H4 (cell line): ENCODE data around the gene MELTF. TPM values are rescaled to one million over a fixed set of nuclear protein-coding genes. Genes with fewer than 3 reads are reported as not detected.

Experiments
- DNase-seq: peaks from one replicate; pipeline ENCODE4 v3.0.0-alpha.2; 2015; ENCODE audit warnings: low spot score
- total RNA-seq: library from RNA; depleted of rRNA; stranded (reverse); fragments of >200 nt; shearing (Covaris generic); gene quantifications from 2 replicates; pipeline ENCODE4 v1.2.3, GENCODE V29; 2014

Gene MELTF
- total RNA-seq, 1 experiment from 2014 or later: 4.9 TPM

- no peak for DNase-seq
These were observed 35.6 kb downstream of the MELTF start for GRCh38 chr3:196994056-196994455.

DNA sequence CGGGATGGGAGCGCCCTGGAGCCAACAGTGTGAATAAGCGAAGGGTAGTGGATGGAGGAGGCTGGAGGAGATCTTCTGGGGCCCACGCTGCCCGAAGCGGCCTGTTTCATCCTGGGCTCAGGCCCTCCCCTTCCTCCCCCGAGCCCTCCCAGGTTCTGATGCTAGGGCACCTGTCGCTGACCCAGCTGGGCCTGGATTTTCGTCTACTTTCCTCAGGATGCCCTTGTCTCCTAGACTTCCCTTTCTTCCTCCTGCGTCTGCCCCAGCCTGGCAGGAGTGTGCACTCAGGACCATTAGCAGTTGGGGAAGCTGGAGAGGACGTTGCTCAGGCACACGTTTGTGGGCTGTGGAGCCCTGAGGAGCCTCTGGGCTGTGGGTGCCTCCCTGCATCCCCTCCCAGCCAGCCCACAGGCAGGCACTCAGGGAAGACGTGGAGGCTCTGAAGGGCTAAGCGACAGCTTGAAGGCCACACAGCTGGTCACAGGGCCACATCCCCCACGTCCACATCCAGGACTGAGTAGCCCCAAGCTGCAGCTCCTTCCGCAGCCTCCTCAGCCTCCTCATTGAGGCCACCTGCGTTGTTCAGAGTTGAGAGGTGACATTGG lies 37.1 kb downstream of the MELTF start:
- DNase-seq: no peak

DNA sequence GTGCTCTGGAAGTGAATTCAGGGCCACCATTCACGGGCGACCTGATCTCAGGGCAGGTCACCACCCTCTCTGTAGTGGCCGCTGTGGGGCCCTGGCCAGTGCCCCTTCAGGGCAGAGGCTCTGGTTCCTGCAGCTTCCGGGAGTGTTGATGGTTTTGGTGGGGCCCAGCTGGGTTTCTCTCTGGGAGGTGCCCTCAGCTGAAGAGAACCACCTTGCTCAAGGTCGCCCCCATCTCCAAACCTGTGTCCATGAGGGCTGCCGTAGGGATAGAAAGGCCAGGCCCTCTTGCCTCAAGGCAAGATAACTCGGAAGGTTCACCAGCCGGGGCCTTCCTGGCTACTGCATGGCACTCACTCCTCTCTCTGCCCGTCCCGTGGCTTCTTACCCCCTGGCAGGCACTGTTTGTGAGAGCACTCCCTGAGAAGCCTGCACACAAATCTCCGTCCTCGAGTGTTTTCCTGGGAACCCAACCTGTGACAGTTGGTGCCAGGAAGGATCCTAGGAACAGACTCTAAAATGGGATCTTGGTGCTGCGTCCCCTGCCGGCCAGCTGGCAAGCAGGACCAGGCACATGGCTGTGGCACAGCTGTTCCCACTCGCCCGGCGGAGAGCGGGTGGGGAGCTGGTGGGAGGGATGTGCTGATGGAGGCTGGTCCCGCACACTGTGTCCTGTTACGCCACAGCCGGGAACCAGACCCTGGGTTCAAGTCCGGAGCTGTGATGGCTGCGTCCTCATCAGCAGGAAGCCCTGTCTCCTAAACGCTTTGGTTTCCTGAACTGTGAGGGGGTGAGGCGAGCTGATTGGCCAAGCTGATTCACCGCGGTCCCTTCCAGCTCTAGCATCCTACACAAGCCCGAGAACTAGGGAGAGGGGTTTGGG lies 37.8 kb downstream of the MELTF start:
- no peak for DNase-seq

DNA sequence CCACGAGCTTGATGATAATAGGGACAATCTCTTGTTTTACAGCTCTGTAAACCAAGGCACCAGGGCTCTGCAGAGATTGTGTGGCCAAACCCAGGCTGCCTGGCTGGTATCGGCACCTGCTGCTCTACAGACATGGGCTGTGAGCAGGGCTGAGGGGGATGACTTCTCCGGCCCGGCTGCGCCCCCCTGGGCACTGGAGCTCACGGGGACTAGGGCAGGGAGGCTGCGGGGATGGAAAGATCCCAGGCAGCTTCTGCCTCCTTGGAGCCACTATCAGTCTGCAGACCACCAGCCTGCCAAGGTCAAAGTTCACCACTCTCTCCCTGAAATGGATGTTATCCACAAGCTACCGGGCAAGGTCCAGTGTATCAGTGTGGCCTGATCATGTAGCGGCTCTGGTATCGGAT lies 39.0 kb downstream of the MELTF start:
- no peak for DNase-seq

DNA sequence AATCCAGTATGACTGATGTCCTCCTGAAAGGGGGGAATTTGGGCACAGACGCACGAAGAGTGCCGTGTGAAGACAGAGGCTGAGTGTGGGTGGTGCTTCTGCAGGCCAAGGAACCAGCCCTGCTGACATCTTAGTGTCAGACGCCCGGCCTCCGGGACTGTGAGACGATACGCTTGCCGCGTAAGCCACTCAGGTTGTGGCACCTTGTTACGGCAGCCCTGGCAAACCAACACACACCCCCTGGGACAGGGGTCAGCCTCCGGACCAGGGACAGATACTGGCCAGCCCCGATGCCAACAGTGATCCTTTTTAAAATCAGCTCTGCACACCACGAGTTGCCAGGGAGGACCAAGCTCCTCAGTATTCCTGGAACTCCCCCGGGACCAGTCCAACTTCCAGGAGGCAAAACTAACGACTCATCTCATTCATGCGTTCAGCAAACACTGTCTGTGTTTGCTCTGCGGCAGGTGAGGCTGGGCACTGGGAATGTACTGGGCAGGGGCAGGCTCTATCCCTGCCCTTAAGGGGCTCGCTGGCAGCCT lies 39.8 kb downstream of the MELTF start:
- no peak for DNase-seq

DNA sequence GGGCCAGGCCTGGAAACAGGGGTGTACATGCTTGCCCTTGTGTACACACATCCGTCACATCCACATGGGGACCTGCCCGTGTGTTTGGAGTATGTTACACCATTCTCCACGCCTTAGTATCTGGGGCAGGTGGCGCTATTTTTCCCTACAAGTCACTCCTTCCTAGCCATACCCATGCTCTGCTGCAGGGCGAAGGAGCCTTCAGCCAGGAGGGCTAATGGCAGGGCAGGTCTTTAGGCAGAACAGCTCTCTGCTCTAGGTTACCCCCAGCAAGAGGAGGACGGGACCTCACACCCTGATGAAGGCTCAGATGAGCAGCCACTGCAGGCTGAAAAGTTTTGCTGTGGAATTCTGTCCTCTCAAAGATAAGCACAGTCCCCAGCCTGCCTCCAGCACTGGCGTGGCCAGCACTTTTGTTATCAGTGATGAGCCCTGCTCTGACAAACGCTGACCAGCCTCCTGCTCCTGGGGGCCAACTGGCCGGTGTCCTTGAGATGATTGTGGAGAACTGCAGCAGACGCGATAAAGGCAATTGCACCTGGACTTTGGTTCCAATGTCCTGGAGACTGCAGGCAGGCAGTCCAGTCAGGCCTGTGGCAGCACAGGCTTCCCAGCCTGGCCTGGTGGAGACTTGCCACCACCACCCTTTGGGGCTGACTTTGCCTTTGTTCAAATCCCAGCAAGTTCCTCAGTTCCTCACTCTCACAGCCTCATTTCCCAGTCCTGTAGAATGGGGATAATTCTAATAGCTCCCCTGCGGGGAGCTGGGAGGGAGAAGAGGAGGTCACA lies 41.2 kb downstream of the MELTF start:
- no peak for DNase-seq

GRCh38 chr3:196987022-196987421 lies 42.6 kb downstream of the MELTF start:
- no peak for DNase-seq

DNA sequence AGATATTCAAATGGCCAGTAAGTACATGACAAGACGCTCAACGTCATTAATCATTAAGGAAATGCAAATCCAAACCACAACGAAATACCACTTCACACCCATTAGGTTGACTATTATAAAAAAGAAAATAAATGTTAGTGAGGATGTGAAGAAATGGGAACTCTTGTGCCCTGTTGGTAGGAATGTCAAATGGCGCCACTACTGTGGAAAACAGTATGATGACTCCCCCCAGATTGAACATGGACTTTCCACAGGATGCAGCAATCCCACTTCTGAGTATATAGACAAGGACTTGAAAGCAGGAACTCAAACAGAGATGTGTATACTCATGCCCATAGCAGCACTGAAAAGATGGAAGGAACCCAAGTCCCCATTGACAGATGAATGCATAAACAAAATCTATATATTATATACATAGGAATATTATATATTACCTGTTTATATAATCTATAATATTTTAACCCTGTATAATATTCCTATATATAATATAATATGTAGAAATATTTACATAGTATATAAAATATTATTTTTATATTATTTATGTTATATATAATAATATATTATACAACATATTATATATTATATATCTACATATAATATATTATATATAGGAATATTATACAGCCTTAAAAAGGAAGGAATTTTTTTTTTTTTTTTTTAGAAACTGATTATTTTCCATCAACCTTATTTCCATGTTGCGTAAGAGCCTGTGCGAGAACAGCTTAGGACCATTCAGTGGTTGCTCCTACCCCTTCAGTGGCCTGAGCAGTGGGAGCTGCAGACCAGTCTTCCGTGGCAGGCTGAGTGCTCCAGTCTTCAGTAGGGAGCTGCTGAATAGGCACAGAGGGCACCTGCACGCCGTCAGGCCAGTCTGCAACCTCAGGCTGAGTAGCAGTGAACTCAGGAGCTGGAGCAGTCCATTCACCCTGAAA lies 43.4 kb downstream of the MELTF start:
- no peak for DNase-seq

GRCh38 chr3:196985298-196985697 lies 44.3 kb downstream of the MELTF start:
- DNase-seq: no peak

DNA sequence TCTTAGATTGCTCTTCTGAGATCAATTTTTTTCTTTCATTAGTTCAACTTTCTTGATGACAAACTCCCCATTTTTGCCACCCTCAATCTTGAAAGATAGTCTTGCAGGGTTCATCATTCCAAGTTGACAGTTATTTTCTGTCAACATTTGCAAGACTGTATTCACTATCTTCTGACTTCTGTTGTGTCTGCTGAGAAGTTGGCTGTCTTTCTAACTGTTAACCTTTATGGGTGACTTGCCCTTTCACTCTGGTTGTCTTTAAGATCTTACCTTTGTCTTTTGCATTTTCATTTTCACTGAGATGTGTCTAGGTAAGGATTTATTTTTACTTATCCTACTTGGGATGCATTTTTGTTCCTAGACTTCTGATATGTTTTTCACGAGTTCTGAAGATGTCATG lies 46.4 kb downstream of the MELTF start:
- no peak for DNase-seq

GRCh38 chr3:196981657-196982056 lies 48.0 kb downstream of the MELTF start:
- DNase-seq: no peak

GRCh38 chr3:196979545-196979944 lies 50.1 kb downstream of the MELTF start:
- DNase-seq: no peak

- DNase-seq: no peak
These were observed 52.7 kb downstream of the MELTF start for GRCh38 chr3:196976941-196977340.

GRCh38 chr3:196975349-196975748 lies 54.3 kb downstream of the MELTF start:
- no peak for DNase-seq

DNA sequence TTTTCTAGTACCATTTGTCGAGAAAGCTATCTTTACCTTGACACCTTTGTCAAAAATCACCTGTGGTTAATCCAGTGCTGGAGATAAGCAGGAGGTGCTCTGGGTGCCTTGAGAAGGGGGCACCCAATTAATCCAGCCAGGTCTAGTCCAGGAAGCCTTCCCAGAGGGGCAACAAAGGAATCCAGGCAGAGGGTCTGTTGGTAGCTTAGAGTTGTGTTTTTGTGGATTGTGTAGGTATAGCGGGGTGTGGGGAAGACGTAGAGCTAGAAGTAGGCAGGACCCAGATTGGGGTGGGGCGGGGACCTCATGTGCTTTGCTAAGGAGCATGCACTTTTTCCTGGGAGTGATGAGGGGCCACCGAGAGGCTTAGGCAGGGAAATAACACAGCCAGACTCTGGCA lies 55.0 kb downstream of the MELTF start:
- no peak for DNase-seq

DNA sequence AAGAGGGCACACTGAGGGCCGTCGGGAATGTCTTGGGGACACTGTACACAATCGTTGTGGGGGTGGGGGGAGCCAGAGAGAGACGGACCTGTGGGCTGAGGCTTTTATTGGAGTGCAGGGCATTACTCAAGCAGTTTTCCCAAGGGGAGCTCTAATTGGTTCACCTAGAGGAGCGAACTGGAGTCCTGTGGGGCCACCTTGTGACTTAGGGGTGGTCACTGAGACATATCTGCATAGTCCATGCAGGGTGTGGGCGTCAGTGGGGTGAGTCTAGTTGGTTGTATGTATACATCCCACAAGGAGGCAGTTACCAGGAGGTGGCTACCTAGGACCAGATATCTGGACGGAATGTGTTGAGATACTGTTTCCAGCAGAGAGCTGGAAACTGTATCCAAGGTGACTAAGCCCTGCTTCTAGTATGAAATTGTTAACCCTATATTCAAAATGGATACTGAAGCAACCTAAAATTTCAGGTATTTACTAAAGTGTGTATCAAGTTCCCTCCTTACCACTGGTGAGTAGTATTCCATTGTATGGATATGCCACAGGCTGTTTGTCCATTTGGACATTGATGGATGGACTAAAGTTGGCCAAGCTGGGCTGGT lies 58.4 kb downstream of the MELTF start:
- no peak for DNase-seq

DNA sequence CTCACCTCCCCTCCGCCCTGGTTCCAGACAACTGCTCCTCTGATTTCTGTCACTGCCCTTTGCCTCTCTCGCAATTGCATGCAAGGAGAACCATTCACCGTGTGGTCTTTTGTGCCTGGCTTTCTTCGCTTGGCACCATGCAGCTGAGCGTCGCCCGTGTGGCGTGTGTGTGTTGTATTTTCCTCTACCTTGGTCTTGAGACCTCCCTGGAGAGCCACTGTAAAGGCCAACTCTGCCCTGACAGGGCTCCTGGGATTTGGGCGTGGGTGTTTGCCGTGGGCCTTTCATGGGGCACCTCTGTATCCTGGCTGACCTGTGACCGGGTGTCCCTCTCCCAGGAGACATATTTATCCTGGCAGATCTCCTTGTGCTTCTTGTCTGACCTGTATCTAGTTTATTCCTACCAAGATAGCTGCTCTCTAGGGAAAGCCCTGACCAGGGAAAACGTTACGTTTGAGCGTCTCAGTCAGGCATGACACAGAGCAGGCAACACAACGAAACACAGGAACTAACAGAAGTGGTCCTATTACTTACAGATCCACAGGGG lies 59.0 kb downstream of the MELTF start:
- no peak for DNase-seq

DNA sequence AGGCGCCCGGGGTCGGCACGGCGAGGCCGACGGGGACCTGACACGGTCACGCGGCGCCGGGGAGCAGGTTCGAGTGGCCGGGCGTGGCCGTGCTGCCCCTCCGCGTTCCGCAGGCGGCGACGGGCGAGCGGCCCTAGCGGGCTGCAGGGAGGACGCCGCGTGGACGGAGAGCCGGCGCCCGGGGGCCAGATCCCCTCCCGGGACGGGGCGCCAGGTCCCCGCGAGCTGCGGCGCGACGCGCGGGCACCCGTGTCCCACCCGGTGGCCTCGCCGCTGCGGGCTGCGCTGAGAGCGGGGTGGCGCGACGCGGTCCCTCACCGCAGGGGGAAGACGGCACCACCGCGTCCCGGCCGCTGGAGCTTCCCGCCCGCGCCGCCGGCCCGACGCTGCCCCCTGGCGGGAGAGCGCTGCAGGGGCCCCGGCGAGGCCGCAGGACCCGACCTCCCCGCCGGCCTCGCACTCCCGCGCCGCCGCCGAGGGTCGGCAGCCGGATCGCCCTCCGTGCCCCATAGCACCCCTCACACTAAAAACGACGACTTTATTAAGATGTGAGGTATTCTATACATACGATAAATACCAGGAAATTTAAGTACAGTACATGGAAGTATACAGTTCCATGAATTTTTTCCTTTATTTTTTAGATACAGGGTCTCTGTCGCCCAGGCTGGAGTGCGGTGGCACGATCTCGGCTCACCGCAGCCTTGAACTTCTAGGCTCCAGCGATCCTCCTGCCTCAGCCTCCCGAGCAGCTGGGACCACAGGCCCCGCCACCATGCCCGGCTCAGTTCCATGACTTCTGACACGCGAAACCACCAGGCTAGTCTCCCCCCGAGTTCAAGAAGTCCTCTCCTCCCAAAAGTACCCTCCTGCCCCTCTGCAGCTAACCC lies 59.7 kb downstream of the MELTF start:
- no peak for DNase-seq

DNA sequence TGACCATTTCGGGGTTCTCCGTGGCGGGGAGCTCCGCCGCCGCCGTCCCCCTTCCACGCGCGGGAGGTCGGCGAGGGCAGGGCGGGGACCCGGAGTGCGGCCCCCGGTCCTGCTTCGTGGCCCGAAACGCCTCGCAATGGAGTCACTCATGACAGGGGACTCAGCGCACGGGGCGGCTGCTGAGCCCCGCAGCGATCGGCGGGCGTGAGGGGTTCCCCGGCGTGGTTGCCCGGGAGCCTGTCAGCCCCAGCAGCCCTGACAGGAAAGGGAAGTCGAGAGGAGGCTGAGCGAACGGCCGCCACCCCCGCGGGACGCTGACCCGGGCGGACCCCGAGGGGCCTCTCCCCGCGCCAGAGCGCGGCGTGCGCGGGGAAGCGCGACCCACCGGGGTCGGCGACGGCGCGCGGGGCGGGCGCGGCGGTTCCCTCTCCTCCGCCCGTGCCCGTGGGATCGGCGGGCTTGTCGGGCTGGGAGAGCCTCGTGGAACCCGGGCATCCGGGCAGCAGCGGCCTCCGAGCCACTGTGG lies 60.4 kb downstream of the MELTF start:
- no peak for DNase-seq
